SK-N-SH (cell line): ENCODE measurements around the gene TSSC4. TPM values are rescaled to one million over a fixed set of nuclear protein-coding genes. Genes with fewer than 3 reads are reported as not detected.

Experiments
- CTCF ChIA-PET: fragments of 300-600, 350-600 bp; formaldehyde crosslinking; extraction: SDS; loops from one replicate; lab custom pipeline; 2021; lab: Yijun Ruan, JAX
- POLR2A ChIA-PET: fragments of 350-600 bp; sonication (Branson Sonifier 250); formaldehyde crosslinking; extraction: SDS; loops from one replicate; lab custom pipeline; 2020; ENCODE audit warnings: antibody characterized with exemption, inconsistent platforms; lab: Yijun Ruan, JAX
- DNase-seq: peaks from one replicate; pipeline ENCODE4 v3.0.0; 2012
- H2AFZ ChIP-seq: fragments of 200-600 bp; sonication (generic); 2 replicates; pipeline ENCODE4 v1.8.1; 2016; ENCODE audit warnings: antibody characterized with exemption, mild to moderate bottlenecking, low read depth
- H3F3A ChIP-seq: fragments of 200-600 bp; sonication (generic); replicated peaks from 2 replicates; pipeline ENCODE3; 2016; ENCODE audit warnings: antibody characterized with exemption, mild to moderate bottlenecking; ENCODE audit not compliant: insufficient read depth
- H3K27ac ChIP-seq, 2 experiments: fragments of 200-500 bp in 1 of 2; fragments of 200-600 bp in 1 of 2; sonication (Bioruptor generic) in 1 of 2; sonication (generic), shearing (Covaris generic) in 1 of 2; 2 replicates each; pipeline versions ENCODE4 v1.5.1 to v1.6.1; 2014 to 2016; ENCODE audit warnings: low read depth in 2 of 2, inconsistent platforms in 1 of 2, low read length in 1 of 2, mild to moderate bottlenecking in 1 of 2, mixed read lengths in 1 of 2
- H3K27me3 ChIP-seq: fragments of 200-600 bp; sonication (generic), shearing (Covaris generic); 2 replicates; pipeline ENCODE4 v1.6.1; 2016; ENCODE audit warnings: mixed run types; ENCODE audit not compliant: insufficient read depth
- H3K36me3 ChIP-seq, 2 experiments: fragments of 200-500 bp in 1 of 2; fragments of 200-600 bp in 1 of 2; sonication (Bioruptor generic) in 1 of 2; sonication (generic) in 1 of 2; replicated peaks in 1 of 2; 2 replicates each; pipeline versions ENCODE3 to v1.5.1; 2014 to 2016; ENCODE audit warnings: low read length in 1 of 2, mild to moderate bottlenecking in 1 of 2; ENCODE audit not compliant: insufficient read depth in 2 of 2, control insufficient read depth in 1 of 2
- H3K4me1 ChIP-seq, 2 experiments: fragments of 200-500 bp in 1 of 2; fragments of 200-600 bp in 1 of 2; sonication (Bioruptor generic) in 1 of 2; sonication (generic), shearing (Covaris generic) in 1 of 2; 2 replicates each; pipeline versions ENCODE4 v1.5.1 to v1.6.1; 2014 to 2016; ENCODE audit warnings: low read depth in 1 of 2, low read length in 1 of 2, mixed run types in 1 of 2; ENCODE audit not compliant: insufficient read depth in 2 of 2, control insufficient read depth in 1 of 2
- H3K4me2 ChIP-seq: fragments of 200-600 bp; sonication (generic), shearing (Covaris generic); 2 replicates; pipeline ENCODE4 v1.6.1; 2017; ENCODE audit warnings: mixed run types
- H3K4me3 ChIP-seq, 2 experiments: fragments of 200-500 bp in 1 of 2; fragments of 200-600 bp in 1 of 2; sonication (Bioruptor generic) in 1 of 2; sonication (generic), shearing (Covaris generic) in 1 of 2; 2 replicates each; pipeline versions ENCODE4 v1.5.1 to v1.8.1; 2014 to 2016; ENCODE audit warnings: low read depth in 2 of 2, inconsistent platforms in 1 of 2, low read length in 1 of 2, mild to moderate bottlenecking in 1 of 2, mixed read lengths in 1 of 2, moderate library complexity in 1 of 2
- H3K79me2 ChIP-seq: fragments of 200-600 bp; sonication (generic); 2 replicates; pipeline ENCODE4 v1.8.1; 2017; ENCODE audit warnings: mild to moderate bottlenecking; ENCODE audit not compliant: insufficient read depth
- H3K9ac ChIP-seq: fragments of 200-600 bp; sonication (generic); 2 replicates; pipeline ENCODE4 v1.6.1; 2017; ENCODE audit warnings: mixed run types
- H3K9me2 ChIP-seq: fragments of 200-600 bp; sonication (generic); 2 replicates; pipeline ENCODE4 v1.6.1; 2017; ENCODE audit warnings: mixed run types
- H3K9me3 ChIP-seq: fragments of 200-600 bp; sonication (generic); 2 replicates; pipeline ENCODE4 v1.6.1; 2017; ENCODE audit warnings: mixed run types, mild to moderate bottlenecking, moderate library complexity
- H4K20me1 ChIP-seq: fragments of 200-600 bp; sonication (generic); 2 replicates; pipeline ENCODE4 v1.6.1; 2017; ENCODE audit warnings: mild to moderate bottlenecking, mixed run types; ENCODE audit not compliant: insufficient read depth
- CTCF ChIP-seq: fragments of 200-600 bp; sonication (generic); IDR thresholded peaks from 2 replicates; pipeline ENCODE4 v1.6.1; 2017; ENCODE audit warnings: antibody characterized with exemption, mild to moderate bottlenecking, moderate library complexity
- ELF1 ChIP-seq: IDR thresholded peaks from 2 replicates; pipeline ENCODE4 v1.4.0; 2012
- EP300 ChIP-seq, 2 experiments: IDR thresholded peaks; 2 replicates each; pipeline versions ENCODE4 v1.4.0 to v1.6.1; 2012; ENCODE audit warnings: borderline replicate concordance in 1 of 2, low read depth in 1 of 2, low read length in 1 of 2
- EZH2phosphoT487 ChIP-seq: fragments of 200-600 bp; sonication (generic); IDR thresholded peaks from 2 replicates; pipeline ENCODE4 v1.6.1; 2017; ENCODE audit warnings: low read depth, mixed run types, mild to moderate bottlenecking, antibody characterized with exemption, moderate library complexity, borderline replicate concordance
- GABPA ChIP-seq: IDR thresholded peaks from 2 replicates; pipeline ENCODE4 v1.4.0; 2012; ENCODE audit warnings: low read depth, mild to moderate bottlenecking
- IRF3 ChIP-seq: fragments of 150-350 bp; IDR thresholded peaks from 2 replicates; pipeline ENCODE4 v1.6.1; 2016; ENCODE audit warnings: mild to moderate bottlenecking, low read depth, low read length
- MEF2A ChIP-seq: IDR thresholded peaks from 2 replicates; pipeline ENCODE4 v1.4.0; 2012; ENCODE audit warnings: low read depth, borderline replicate concordance
- NRF1 ChIP-seq: IDR thresholded peaks from 2 replicates; pipeline ENCODE4 v1.6.1; 2012; ENCODE audit warnings: low read depth, mild to moderate bottlenecking, low read length
- RCOR1 ChIP-seq: fragments of 150-350 bp; IDR thresholded peaks from 2 replicates; pipeline ENCODE4 v1.6.1; 2017; ENCODE audit warnings: antibody characterized with exemption, low read length
- RXRA ChIP-seq: IDR thresholded peaks from 2 replicates; pipeline ENCODE4 v1.4.0; 2012; ENCODE audit warnings: low read depth, mild to moderate bottlenecking, borderline replicate concordance
- SIN3A ChIP-seq: IDR thresholded peaks from 2 replicates; pipeline ENCODE4 v1.6.1; 2012; ENCODE audit warnings: low read depth, mild to moderate bottlenecking, low read length, moderate library complexity, borderline replicate concordance
- SMC3 ChIP-seq: IDR thresholded peaks from 2 replicates; pipeline ENCODE4 v1.6.1; 2012; ENCODE audit warnings: low read depth, low read length, improper control_type of control experiment
- USF1 ChIP-seq: IDR thresholded peaks from 2 replicates; pipeline ENCODE4 v1.4.0; 2012; ENCODE audit warnings: low read depth, borderline replicate concordance
- ZBTB33 ChIP-seq: IDR thresholded peaks from 2 replicates; pipeline ENCODE4 v1.4.0; 2012; ENCODE audit warnings: low read depth, borderline replicate concordance
- WGBS: methylation state at CpG from one replicate; pipeline ENCODE4 v1.1.6; 2017; ENCODE audit warnings: low lambda C conversion rate; 5-methylcytosine and 5-hydroxymethylcytosine counted together
- polyA plus RNA-seq, 3 experiments: library from polyadenylated mRNA; depleted of rRNA; stranded (reverse); fragments of >200 nt; gene quantifications; 2 replicates each; pipeline ENCODE4 v1.2.3, GENCODE V29; 2012

Gene TSSC4
- polyA plus RNA-seq, 1 of the 3 experiments (the other 2 are of a cell fraction) = 45.1 TPM

GRCh38 chr11:2417856-2418692 lies 17.5 kb downstream of the TSSC4 start:
- H3K4me1 ChIP-seq = no peaks in the 10 kb centered on the region; a peak in 1 of 4 replicates
- no peak overlapping the region for H3K4me3 ChIP-seq
- ChIA-PET POLR2A (no interaction called here), CTCF (interaction anchor here (1.7 to 11.8 kb wide), 11 partner anchors 8 to 261 kb away, joined by 8 to 461 read pairs (median 101); partner anchors contain the start of genes C11orf21, KCNQ1, TRPM5 and TSPAN32)
- H3K27ac ChIP-seq = no peak overlapping the region
- WGBS = 65% methylated on average over 5 of the region's 30 CpGs
- no peak for TF ChIP-seq SIN3A
- no peak for TF ChIP-seq CTCF
- TF ChIP-seq USF1 = no peak
- no peaks in the 10 kb centered on the region for H3K79me2 ChIP-seq
- no peaks in the 10 kb centered on the region for H3K27me3 ChIP-seq
- no peaks in the 10 kb centered on the region for H3F3A ChIP-seq
- H3K9ac ChIP-seq = no peak overlapping the region
- no peak for DNase-seq
- H3K36me3 ChIP-seq = no peaks in the 10 kb centered on the region
- no peaks in the 10 kb centered on the region for H3K9me2 ChIP-seq
- no peaks in the 10 kb centered on the region for H3K9me3 ChIP-seq
- H2AFZ ChIP-seq = no peak overlapping the region
- no peak overlapping the region for H3K4me2 ChIP-seq
- H4K20me1 ChIP-seq = no peaks in the 10 kb centered on the region

GRCh38 chr11:2418693-2419360 lies 18.3 kb downstream of the TSSC4 start:
- 65% methylated on average over 8 of the region's 21 CpGs for WGBS
- Histone ChIP-seq H3K9me2 (no peaks in the 10 kb centered on the region), H3K36me3 (no peaks in the 10 kb centered on the region), H3K27ac (no peak overlapping the region), H3K4me3 (no peak overlapping the region), H3K4me2 (no peak overlapping the region), H3K9ac (no peak overlapping the region), H3K4me1 (no peaks in the 10 kb centered on the region; a peak in 1 of 4 replicates), H3K9me3 (no peaks in the 10 kb centered on the region), H3F3A (no peaks in the 10 kb centered on the region), H3K79me2 (no peaks in the 10 kb centered on the region), H2AFZ (no peak overlapping the region), H3K27me3 (no peaks in the 10 kb centered on the region), H4K20me1 (no peaks in the 10 kb centered on the region)
- CTCF ChIA-PET = interaction anchor here (0.6 to 11.8 kb wide), 42 partner anchors 9 to 477 kb away, joined by 3 to 461 read pairs (median 8); partner anchors contain the start of genes ASCL2, C11orf21, CDKN1C and KCNQ1
- DNase-seq = no peak
- POLR2A ChIA-PET = interaction anchor here (0.6 to 2.2 kb wide), 2 partner anchors 13 to 220 kb away, joined by 3 to 6 read pairs; no protein-coding TSS in a partner anchor
- TF ChIP-seq CTCF (no peak), MEF2A (no peak), IRF3 (no peak), NRF1 (no peak), RCOR1 (no peak), ELF1 (no peak), RXRA (no peak), SMC3 (no peak), ZBTB33 (no peak), EP300 (IDR thresholded peaks at IDR 0.05; ENCODE audit: borderline replicate concordance in 1 of 2, low read depth in 1 of 2, low read length in 1 of 2) (no peak), EZH2phosphoT487 (no peak), GABPA (no peak)
